SH-SY5Y (cell line): Measurements from ENCODE around the gene BIRC6.

Experiments used
- GATA2 ChIP-seq: IDR thresholded peaks from 2 replicates; pipeline ENCODE4 v1.6.1; 2011; ENCODE audit warnings: mild to moderate bottlenecking, low read depth, low read length
- GATA3 ChIP-seq: IDR thresholded peaks from 2 replicates; pipeline ENCODE4 v1.6.1; 2011; ENCODE audit warnings: low read depth, mild to moderate bottlenecking, low read length, moderate library complexity

- TF ChIP-seq GATA2 (no peak), GATA3 (no peak)
These were observed 19.9 kb downstream of the BIRC6 start for GRCh38 chr2:32376756-32377155.
